Measurements from ENCODE around the gene ANAPC7.

- TF ChIP-seq CREB5 (CRISPR knock-in tag; IDR thresholded peaks at IDR 0.05; ENCODE audit: low read depth) (no peak), TOX (CRISPR knock-in tag; IDR thresholded peaks at IDR 0.05; ENCODE audit: borderline replicate concordance) (no peak), PATZ1 (CRISPR knock-in tag; IDR thresholded peaks at IDR 0.05; ENCODE audit: borderline replicate concordance) (no peak), ESRRG (CRISPR knock-in tag; IDR thresholded peaks at IDR 0.05) (no peak), ARNTL (CRISPR knock-in tag; IDR thresholded peaks at IDR 0.05; ENCODE audit: borderline replicate concordance, low read depth) (no peak), ZFP3 (CRISPR knock-in tag; IDR thresholded peaks at IDR 0.05) (no peak), TSHZ2 (CRISPR knock-in tag; IDR thresholded peaks at IDR 0.05) (no peak), RARB (CRISPR knock-in tag; IDR thresholded peaks at IDR 0.05) (no peak), ISL1 (CRISPR knock-in tag; IDR thresholded peaks at IDR 0.05) (no peak)
Measured at GRCh38 chr12:110354172-110354780, 49.2 kb downstream of the ANAPC7 start.
